Immature natural killer cell (primary cell): ENCODE results near the gene CLIC5. TPM values are rescaled to one million over a fixed set of nuclear protein-coding genes. Genes with fewer than 3 reads are reported as not detected.

Experiments used
- DNase-seq, 3 donors: peaks; one replicate each; pipeline ENCODE4 v3.0.0; 2022; ENCODE audit warnings: mixed read lengths in 1 of 3
- H3K27ac Mint-ChIP-seq, 6 donors: one replicate each; pipeline ENCODE4 v1.8.0; 2020; ENCODE audit warnings: mixed read lengths in 6 of 6, mild to moderate bottlenecking in 5 of 6, inconsistent platforms in 4 of 6, moderate library complexity in 3 of 6
- H3K27me3 Mint-ChIP-seq, 3 donors: one replicate each; pipeline ENCODE4 v1.8.0; 2020 to 2021; ENCODE audit warnings: low read depth in 3 of 3, mild to moderate bottlenecking in 3 of 3, mixed read lengths in 3 of 3, moderate library complexity in 3 of 3, inconsistent platforms in 1 of 3
- H3K36me3 Mint-ChIP-seq, 3 donors: one replicate each; pipeline ENCODE4 v1.8.0; 2020; ENCODE audit warnings: mixed read lengths in 3 of 3, inconsistent platforms in 2 of 3, mild to moderate bottlenecking in 2 of 3
- H3K4me1 Mint-ChIP-seq, 2 donors: one replicate each; pipeline ENCODE4 v1.8.0; 2020; ENCODE audit warnings: inconsistent platforms in 2 of 2, mild to moderate bottlenecking in 2 of 2, mixed read lengths in 2 of 2, moderate library complexity in 1 of 2
- H3K4me3 Mint-ChIP-seq, 5 donors: one replicate each; pipeline ENCODE4 v1.8.0; 2020; ENCODE audit warnings: mild to moderate bottlenecking in 5 of 5, mixed read lengths in 5 of 5, inconsistent platforms in 3 of 5, moderate library complexity in 3 of 5
- H3K9me3 Mint-ChIP-seq, 6 donors: one replicate each; pipeline ENCODE4 v1.8.0; 2020; ENCODE audit warnings: mild to moderate bottlenecking in 6 of 6, mixed read lengths in 6 of 6, inconsistent platforms in 4 of 6, moderate library complexity in 3 of 6
- polyA plus RNA-seq, 3 donors: library from polyadenylated mRNA; unstranded; fragments of 300-500 nt; fragmentation: Illumina TruSeq; gene quantifications; one replicate each; pipeline ENCODE4 v1.2.3, GENCODE V29; 2021

The CLIC5 gene
- polyA plus RNA-seq, 3 donors from 2014 or later = 0.44 TPM; not detected in 2

DNA sequence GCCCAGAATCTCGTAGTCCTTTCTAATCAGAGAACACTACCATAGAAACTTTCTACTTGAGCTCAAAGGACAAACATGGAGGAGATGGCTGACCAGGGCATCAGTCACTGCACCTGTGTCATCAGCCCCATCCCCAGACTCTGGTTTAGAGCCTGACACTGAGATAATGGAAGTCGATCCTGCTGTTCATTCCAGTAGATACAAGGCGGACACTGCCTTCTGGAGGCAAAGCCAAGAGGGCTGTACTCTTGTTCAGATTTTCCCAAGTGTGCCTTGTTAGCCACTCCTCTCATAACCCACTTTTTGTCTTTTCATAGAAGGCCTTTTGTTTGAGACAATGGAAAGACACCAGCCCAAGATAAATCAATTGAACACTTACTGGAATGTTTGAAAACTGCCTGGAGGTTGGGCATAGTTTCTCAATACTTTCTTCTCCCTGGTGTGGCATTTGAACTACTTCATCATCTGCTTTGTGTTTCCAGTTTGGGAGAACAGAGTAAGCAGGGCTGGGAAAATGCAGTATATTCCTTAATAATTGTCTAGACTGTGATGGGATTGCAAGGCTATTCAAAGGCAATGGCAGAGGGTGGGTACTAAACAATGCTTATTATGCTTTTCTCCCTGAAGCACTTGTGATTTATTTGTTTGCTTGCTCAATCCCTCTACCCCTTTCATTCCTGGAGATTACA, 99.7 kb downstream of the CLIC5 start:
- no peak overlapping the region for H3K4me3 Mint-ChIP-seq
- no peaks in the 10 kb centered on the region for H3K4me1 Mint-ChIP-seq
- H3K27ac Mint-ChIP-seq = no peak overlapping the region
- DNase-seq = no peak
- peaks cover 0 to 3% (median 0%) of the 10 kb centered on the region in 6 donors for H3K9me3 Mint-ChIP-seq
- no peaks in the 10 kb centered on the region for H3K27me3 Mint-ChIP-seq
- H3K36me3 Mint-ChIP-seq = peaks cover 0 to 3% (median 0%) of the 10 kb centered on the region in 3 donors

DNA sequence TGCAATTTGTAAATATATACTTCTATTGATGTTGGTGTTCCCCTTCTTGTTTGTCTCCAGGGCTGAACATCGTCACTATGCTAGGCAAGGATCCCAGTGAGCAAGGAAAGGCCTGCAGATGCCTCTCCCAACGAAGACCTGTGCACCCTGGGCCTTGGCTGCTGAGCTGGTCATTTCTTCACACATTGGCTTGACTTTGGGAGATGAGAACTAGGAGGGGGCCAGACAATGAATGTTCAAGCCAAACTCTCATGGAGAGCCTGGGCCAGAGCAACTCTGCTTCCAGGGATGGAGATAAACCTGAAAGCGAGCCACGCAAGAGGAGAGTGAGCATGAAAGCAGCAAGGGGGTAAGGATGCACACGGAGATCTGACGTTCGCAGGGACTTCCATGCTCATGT, 104.0 kb downstream of the CLIC5 start:
- H3K9me3 Mint-ChIP-seq = peaks cover 0 to 3% (median 0%) of the 10 kb centered on the region in 6 donors

DNA sequence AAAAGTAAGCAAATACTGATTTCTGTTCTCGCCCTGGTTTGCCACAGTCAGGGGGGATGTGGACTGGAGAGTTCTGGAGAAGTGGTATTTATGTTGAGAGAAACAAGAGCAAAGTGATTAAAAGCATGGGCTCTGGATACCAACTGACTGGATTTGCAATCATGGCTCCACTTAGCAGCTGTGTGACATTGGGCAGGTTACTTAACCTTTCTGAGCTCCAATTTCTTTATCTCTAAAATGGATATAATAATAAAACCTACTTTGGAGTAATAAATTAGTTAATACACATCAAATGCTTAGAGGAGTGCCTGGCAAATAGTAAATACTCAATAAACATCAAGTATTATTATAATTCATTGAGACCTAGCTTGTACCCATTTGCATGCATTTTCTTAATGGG, 111.7 kb downstream of the CLIC5 start:
- no peak overlapping the region for H3K27ac Mint-ChIP-seq
- peaks cover 0 to 5% (median 4%) of the 10 kb centered on the region in 3 donors for H3K36me3 Mint-ChIP-seq
- H3K4me1 Mint-ChIP-seq = no peaks in the 10 kb centered on the region
- DNase-seq = no peak
- no peaks in the 10 kb centered on the region for H3K9me3 Mint-ChIP-seq
- H3K4me3 Mint-ChIP-seq = no peak overlapping the region
- H3K27me3 Mint-ChIP-seq = peaks cover 2 to 3% (median 2%) of the 10 kb centered on the region in 3 donors

More for the DNA sequence above, 104.0 kb downstream of the CLIC5 start:
- no peak overlapping the region for H3K27ac Mint-ChIP-seq
- no peak overlapping the region for H3K4me3 Mint-ChIP-seq
- peaks cover 0 to 3% (median 0%) of the 10 kb centered on the region in 3 donors for H3K36me3 Mint-ChIP-seq
- H3K4me1 Mint-ChIP-seq = no peaks in the 10 kb centered on the region
- no peak for DNase-seq
- H3K27me3 Mint-ChIP-seq = peaks cover 2 to 3% (median 2%) of the 10 kb centered on the region in 3 donors

- Mint-ChIP-seq H3K27me3 (peaks cover under 1 to 3% (median 2%) of the 10 kb centered on the region in 3 donors), H3K4me3 (no peak overlapping the region), H3K36me3 (peaks cover 0 to 5% (median 4%) of the 10 kb centered on the region in 3 donors), H3K4me1 (no peaks in the 10 kb centered on the region), H3K27ac (no peak overlapping the region), H3K9me3 (no peaks in the 10 kb centered on the region)
- no peak for DNase-seq
Measured at GRCh38 chr6:45902984-45903383, 112.7 kb downstream of the CLIC5 start.

DNA sequence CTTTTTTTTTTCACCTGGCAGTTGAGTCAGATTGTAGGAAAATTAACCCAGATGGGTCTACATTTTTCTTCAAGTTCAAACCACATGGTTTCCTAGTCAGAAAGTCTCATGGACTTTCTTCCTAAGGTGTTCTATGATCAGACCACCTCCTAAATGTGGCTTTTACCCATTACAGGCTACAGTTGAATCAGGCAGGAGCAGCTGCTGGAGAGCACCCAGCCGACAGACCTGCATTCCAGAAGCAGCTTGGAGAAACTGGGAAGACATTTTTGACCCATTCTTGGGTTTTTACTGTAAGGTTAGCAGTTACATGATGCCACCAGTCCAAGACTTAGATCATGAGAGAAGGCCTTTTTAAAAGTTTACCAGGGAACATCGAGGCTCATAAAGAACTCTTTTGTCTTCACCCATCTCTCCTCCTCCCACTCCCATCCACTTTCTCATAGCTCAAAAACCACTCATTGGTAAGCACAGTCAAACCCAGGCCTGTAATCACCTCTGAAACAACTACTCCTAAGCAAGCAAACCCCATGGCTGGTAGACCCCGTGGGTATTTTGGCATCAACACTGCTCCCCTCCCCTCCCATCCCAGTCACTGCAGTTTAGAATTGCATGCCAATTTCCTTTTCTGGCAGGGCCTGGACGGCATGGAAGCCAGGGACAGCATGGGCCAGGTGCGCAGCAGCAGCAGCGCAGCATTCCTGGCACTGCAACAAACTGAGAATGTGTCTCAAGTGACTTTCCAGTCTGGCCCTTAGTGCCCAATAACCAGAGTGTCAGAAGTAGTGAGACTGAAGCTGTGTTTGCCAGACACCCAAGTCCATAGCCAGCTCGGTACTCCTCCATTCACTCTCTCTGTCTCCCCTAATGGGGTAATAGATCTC, 113.7 kb downstream of the CLIC5 start:
- DNase-seq = no peak
- Mint-ChIP-seq H3K4me3 (no peak overlapping the region), H3K36me3 (peaks cover 0 to 5% (median 4%) of the 10 kb centered on the region in 3 donors), H3K9me3 (no peaks in the 10 kb centered on the region), H3K27ac (no peak overlapping the region), H3K4me1 (peaks cover 1 to 2% of the 10 kb centered on the region in 2 donors), H3K27me3 (peaks cover 0 to 5% (median 4%) of the 10 kb centered on the region in 3 donors)

GRCh38 chr6:45900808-45901752, 114.6 kb downstream of the CLIC5 start:
- Mint-ChIP-seq H3K27ac (no peak overlapping the region), H3K4me1 (peaks cover 9 to 11% of the 10 kb centered on the region in 2 donors), H3K27me3 (peaks cover 4 to 6% (median 4%) of the 10 kb centered on the region in 3 donors), H3K4me3 (no peak overlapping the region), H3K9me3 (no peaks in the 10 kb centered on the region), H3K36me3 (peaks cover 0 to 5% (median 4%) of the 10 kb centered on the region in 3 donors)
- no peak for DNase-seq

- peaks cover 4 to 6% (median 4%) of the 10 kb centered on the region in 3 donors for H3K27me3 Mint-ChIP-seq
- H3K9me3 Mint-ChIP-seq = no peaks in the 10 kb centered on the region
- no peak overlapping the region for H3K27ac Mint-ChIP-seq
- peaks cover 0 to 5% (median 4%) of the 10 kb centered on the region in 3 donors for H3K36me3 Mint-ChIP-seq
- no peak for DNase-seq
- H3K4me3 Mint-ChIP-seq = no peak overlapping the region
- peaks cover 20 to 25% of the 10 kb centered on the region in 2 donors for H3K4me1 Mint-ChIP-seq
Measured at GRCh38 chr6:45899683-45899946, 116.0 kb downstream of the CLIC5 start.

DNA sequence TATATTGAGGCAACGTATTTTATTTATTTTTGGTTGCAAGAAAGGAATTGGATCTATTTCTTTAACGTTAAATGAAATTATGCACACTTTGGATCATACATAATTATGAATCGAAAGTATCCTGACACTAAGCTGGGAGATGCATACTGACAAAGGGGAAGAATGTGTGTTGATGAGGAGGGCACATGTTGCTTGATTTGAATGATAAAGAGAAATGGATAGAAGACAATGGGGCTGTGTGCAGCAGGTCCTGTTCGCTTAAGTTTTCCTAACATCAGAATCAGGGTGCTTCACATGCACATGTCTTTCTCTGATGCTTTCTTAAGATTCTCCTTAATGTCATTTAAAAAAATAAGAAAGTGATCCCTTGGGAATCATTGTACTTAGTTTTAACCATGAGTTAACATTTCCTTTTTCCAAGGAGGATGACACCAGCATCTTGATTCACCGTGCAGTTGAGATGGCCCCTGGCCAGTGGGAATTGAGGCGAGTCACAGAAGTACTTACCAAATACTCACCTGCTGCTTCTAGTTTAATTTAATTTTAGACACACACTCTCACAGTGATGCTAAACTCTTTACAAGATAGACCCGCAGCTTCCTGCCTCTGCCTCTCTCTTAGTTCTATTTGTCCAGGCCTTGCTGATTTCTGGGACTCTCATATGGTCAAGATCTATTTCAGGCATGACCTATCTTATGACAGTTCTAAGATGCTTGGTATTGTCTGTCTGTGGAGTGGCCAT, 116.5 kb downstream of the CLIC5 start:
- H3K27ac Mint-ChIP-seq = no peak overlapping the region
- no peaks in the 10 kb centered on the region for H3K9me3 Mint-ChIP-seq
- DNase-seq = no peak
- H3K36me3 Mint-ChIP-seq = peaks cover 0 to 5% (median 4%) of the 10 kb centered on the region in 3 donors
- no peak overlapping the region for H3K4me3 Mint-ChIP-seq
- H3K4me1 Mint-ChIP-seq = peaks cover 20 to 30% of the 10 kb centered on the region in 2 donors
- H3K27me3 Mint-ChIP-seq = peaks cover 4 to 6% (median 4%) of the 10 kb centered on the region in 3 donors

DNA sequence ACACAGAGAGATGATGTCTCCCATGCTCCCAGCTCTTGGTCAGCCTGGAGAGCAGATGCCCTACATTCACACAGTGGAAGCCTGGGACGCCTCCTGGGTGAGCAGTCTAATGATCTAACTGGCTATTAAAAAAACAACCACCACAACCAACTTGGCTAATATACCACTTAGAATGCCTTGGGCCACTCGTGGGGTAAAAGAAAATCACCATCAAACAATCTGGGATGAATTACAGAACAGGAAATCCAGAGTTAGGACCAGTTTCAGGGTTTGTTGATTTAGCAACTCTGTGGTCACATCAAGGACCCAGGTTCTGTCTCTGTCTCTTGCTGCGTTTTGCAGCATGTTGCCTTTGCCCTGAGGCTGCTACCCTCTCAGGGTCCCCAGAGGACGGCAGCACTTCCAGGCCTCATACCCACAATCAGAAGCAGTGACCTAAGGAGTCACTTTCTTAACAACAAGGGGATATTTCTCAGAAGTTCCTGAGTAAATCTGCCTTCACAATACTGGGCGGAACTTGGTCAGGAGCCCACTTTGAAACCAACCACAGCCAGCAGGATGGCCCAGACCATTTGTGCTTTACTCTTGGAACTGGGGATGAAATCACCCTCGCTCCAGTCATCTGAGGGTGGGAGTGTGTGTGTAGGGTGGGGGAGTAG, 118.7 kb downstream of the CLIC5 start:
- no peak for DNase-seq
- Mint-ChIP-seq H3K4me3 (no peak overlapping the region), H3K36me3 (peaks cover 0 to 8% (median 0%) of the 10 kb centered on the region in 3 donors), H3K4me1 (peaks cover 21 to 40% of the 10 kb centered on the region in 2 donors), H3K27ac (peak overlapping the region in 1 of 6 donors; percentile 27), H3K9me3 (no peaks in the 10 kb centered on the region), H3K27me3 (peaks cover 4 to 12% (median 4%) of the 10 kb centered on the region in 3 donors)

DNA sequence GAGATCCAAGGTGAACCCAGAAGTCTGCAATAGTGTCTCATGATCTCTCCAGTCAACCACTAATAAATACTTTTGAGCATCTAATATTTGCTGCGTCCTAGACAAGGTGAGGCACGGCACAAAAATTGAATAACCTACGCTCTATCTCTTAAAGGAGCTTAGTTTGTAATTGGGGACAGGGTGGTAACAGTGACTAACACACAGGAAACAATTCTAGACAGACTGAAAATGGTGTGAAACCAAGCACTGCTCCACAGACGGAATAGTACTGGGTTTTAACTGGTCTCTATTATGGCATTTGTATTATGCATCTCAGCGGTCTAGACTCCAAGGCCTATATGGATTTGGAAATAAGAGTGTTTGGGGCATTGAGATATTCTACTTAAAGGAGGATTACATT, 120.1 kb downstream of the CLIC5 start:
- Mint-ChIP-seq H3K4me1 (peaks cover 21 to 41% of the 10 kb centered on the region in 2 donors), H3K27me3 (peaks cover 4 to 12% (median 4%) of the 10 kb centered on the region in 3 donors), H3K36me3 (peaks cover 0 to 4% (median 0%) of the 10 kb centered on the region in 3 donors), H3K27ac (no peak overlapping the region), H3K4me3 (peak overlapping the region in 4 of 5 donors; percentile 15 to 59 (median 45)), H3K9me3 (peaks cover 0 to 2% (median 0%) of the 10 kb centered on the region in 6 donors)
- DNase-seq = peak; percentile 28 to 43 (median 41)

DNA sequence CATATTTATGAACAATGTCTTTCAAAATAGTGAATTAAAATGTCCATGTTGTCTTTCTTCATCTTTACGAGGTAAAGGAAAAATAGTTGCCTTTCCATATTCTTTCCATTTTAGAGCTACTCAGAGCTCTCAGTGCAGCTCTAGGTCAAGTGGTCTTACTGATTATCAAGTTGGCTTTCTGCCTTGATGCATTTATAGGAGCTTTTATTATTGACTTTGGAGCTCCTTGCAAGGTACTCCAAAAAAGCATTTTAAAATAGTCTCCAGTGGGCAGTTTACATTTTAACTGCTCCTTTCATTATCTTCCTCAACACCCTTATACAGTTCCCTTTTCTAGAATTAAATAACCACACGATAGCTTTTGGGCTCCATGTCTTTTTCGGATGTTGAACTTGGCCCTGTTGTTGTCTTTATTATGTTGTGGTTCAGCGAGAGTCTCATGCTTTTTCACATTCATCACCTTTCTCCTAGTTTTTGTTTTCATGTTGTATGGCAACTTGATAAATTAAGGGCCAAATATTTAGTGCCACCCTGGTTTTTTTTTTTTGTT, 122.9 kb downstream of the CLIC5 start:
- peaks cover 3 to 12% (median 4%) of the 10 kb centered on the region in 3 donors for H3K27me3 Mint-ChIP-seq
- H3K36me3 Mint-ChIP-seq = peaks cover 0 to 4% (median 0%) of the 10 kb centered on the region in 3 donors
- no peak overlapping the region for H3K4me3 Mint-ChIP-seq
- DNase-seq = no peak
- H3K27ac Mint-ChIP-seq = no peak overlapping the region
- peaks cover 23 to 46% of the 10 kb centered on the region in 2 donors for H3K4me1 Mint-ChIP-seq
- H3K9me3 Mint-ChIP-seq = peaks cover 0 to 2% (median 0%) of the 10 kb centered on the region in 6 donors

DNA sequence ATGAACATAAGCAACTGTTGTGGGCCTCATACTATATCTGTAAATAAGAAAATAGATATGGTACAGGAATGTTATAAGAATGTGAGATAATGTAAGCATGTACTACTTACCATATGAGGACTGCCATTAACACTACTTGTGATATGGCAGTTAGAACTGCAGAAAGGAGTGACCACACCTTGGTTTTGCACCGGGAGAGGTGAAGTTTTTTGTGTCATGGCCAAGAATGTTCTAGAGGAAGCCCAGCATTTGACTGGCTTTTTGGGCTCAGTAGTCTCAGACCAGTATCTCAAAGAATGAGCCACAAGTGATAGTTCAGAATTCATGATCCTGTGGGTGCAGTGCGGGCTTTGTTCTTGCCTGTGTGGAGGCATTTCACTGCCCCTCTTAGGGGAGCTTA, 123.5 kb downstream of the CLIC5 start:
- H3K4me3 Mint-ChIP-seq = no peak overlapping the region
- H3K4me1 Mint-ChIP-seq = peaks cover 24 to 50% of the 10 kb centered on the region in 2 donors
- peaks cover 0 to 12% (median 0%) of the 10 kb centered on the region in 3 donors for H3K27me3 Mint-ChIP-seq
- peaks cover 0 to 4% (median 0%) of the 10 kb centered on the region in 3 donors for H3K36me3 Mint-ChIP-seq
- peaks cover 0 to 2% (median 0%) of the 10 kb centered on the region in 6 donors for H3K9me3 Mint-ChIP-seq
- no peak overlapping the region for H3K27ac Mint-ChIP-seq
- DNase-seq = no peak
